GM12874 (cell line): ENCODE data around the gene IGF2R.

Experiments
- CTCF ChIP-seq: IDR thresholded peaks from 2 replicates; pipeline ENCODE4 v1.5.1; 2011; ENCODE audit warnings: low read depth, mild to moderate bottlenecking, control low read depth, low read length, moderate library complexity; ENCODE audit not compliant: insufficient read depth

The IGF2R gene

GRCh38 chr6:159964046-159964445 is 4.8 kb upstream of the IGF2R start:
- no peak for TF ChIP-seq CTCF

GRCh38 chr6:159966339-159966738 is 2.5 kb upstream of the IGF2R start:
- no peak for TF ChIP-seq CTCF

- no peak for TF ChIP-seq CTCF
Measured at GRCh38 chr6:159966981-159967380, 1.9 kb upstream of the IGF2R start.

- no peak for TF ChIP-seq CTCF
Measured at GRCh38 chr6:159969204-159969912, 476 bp downstream of the IGF2R start.

GRCh38 chr6:159969921-159970320 is 1.0 kb downstream of the IGF2R start:
- TF ChIP-seq CTCF = no peak

- TF ChIP-seq CTCF = no peak
Measured at GRCh38 chr6:159970659-159971063, 1.8 kb downstream of the IGF2R start.

- TF ChIP-seq CTCF = no peak
Measured at GRCh38 chr6:159971341-159972178, 2.7 kb downstream of the IGF2R start.
